Measurements from ENCODE around the gene CREB3L1. TPM values are rescaled to one million over a fixed set of nuclear protein-coding genes. Genes with fewer than 3 reads are reported as not detected.
A peak's percentile ranks its signal among the peaks of the same experiment; 100 is the strongest.

The CREB3L1 gene
- total and polyA plus RNA-seq, 2 of the 13 experiments (the other 11 are each of a cell fraction or from before 2014, with no cell fraction given), result not detected

DNA sequence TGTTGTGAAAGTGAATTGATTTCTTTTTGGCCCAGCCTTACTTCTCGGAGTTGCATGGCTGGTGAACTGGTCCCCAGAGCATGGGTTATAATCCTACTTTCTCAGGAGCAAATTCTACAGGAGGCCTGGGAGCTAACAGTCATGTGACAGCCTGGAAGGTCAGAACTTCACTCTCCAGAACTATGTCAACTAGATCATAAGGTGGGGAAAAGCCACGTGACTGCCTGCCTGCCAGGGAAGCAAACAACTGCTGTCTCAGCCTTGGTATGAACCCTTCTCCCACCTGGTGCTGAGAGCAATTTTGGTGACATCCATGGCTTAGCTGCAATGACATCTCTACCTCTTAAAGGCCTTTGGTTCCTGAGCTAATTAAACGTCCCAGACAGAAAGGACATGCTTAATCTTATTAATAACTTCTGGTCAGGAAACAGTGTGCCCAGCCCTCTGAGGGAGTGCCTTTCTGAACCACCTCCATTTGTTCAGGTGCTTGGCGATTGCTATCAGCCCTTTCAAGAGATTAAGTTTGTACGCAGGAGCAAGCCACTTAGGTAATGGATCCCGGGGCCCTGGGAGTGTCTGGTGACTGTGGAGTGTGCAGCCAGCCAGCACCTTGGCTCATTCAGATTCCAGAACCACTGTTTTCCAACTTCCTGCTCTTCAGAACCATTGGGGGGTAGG lies 1.4 kb upstream of the CREB3L1 start (continued):
- TF ChIP-seq SRY (CRISPR knock-in tag; IDR thresholded peaks at IDR 0.05) (no peak), ZNF562 (CRISPR knock-in tag; IDR thresholded peaks at IDR 0.05; ENCODE audit: borderline replicate concordance) (no peak), MZF1 (CRISPR knock-in tag; IDR thresholded peaks at IDR 0.05; ENCODE audit: borderline replicate concordance) (no peak), FOXA3 (CRISPR knock-in tag; IDR thresholded peaks at IDR 0.05) (0 out of 2 replicates have a peak, but pooled peaks have one; percentile 16), SOX6 (IDR thresholded peaks at IDR 0.05) (no peak), SOX6 (CRISPR knock-in tag; IDR thresholded peaks at IDR 0.05) (0 out of 2 replicates have a peak, but pooled peaks have one; percentile 36), GZF1 (CRISPR knock-in tag; IDR thresholded peaks at IDR 0.05) (no peak), MEIS1 (CRISPR knock-in tag; IDR thresholded peaks at IDR 0.05; ENCODE audit: borderline replicate concordance) (no peak), MTF2 (CRISPR knock-in tag; IDR thresholded peaks at IDR 0.05; ENCODE audit: borderline replicate concordance) (no peak), ZNF883 (CRISPR knock-in tag; IDR thresholded peaks at IDR 0.05; ENCODE audit: not compliant biosample characterization) (no peak), BRD4 (CRISPR knock-in tag; IDR thresholded peaks at IDR 0.05) (no peak)
- TF ChIP-seq, protein P1, sequence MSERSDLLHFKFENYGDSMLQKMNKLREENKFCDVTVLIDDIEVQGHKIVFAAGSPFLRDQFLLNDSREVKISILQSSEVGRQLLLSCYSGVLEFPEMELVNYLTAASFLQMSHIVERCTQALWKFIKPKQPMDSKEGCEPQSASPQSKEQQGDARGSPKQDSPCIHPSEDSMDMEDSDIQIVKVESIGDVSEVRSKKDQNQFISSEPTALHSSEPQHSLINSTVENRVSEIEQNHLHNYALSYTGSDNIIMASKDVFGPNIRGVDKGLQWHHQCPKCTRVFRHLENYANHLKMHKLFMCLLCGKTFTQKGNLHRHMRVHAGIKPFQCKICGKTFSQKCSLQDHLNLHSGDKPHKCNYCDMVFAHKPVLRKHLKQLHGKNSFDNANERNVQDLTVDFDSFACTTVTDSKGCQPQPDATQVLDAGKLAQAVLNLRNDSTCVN (CRISPR knock-in tag; IDR thresholded peaks at IDR 0.05; ENCODE audit: borderline replicate concordance), result peak; percentile 82
- TF ChIP-seq, protein P2, sequence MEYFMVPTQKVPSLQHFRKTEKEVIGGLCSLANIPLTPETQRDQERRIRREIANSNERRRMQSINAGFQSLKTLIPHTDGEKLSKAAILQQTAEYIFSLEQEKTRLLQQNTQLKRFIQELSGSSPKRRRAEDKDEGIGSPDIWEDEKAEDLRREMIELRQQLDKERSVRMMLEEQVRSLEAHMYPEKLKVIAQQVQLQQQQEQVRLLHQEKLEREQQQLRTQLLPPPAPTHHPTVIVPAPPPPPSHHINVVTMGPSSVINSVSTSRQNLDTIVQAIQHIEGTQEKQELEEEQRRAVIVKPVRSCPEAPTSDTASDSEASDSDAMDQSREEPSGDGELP (IDR thresholded peaks at IDR 0.05; ENCODE audit: borderline replicate concordance, low read depth), result no peak
- TF ChIP-seq, protein P3, sequence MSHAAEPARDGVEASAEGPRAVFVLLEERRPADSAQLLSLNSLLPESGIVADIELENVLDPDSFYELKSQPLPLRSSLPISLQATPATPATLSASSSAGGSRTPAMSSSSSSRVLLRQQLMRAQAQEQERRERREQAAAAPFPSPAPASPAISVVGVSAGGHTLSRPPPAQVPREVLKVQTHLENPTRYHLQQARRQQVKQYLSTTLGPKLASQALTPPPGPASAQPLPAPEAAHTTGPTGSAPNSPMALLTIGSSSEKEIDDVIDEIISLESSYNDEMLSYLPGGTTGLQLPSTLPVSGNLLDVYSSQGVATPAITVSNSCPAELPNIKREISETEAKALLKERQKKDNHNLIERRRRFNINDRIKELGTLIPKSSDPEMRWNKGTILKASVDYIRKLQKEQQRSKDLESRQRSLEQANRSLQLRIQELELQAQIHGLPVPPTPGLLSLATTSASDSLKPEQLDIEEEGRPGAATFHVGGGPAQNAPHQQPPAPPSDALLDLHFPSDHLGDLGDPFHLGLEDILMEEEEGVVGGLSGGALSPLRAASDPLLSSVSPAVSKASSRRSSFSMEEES (CRISPR knock-in tag; IDR thresholded peaks at IDR 0.05), result peak; percentile 78
- TF ChIP-seq, protein P4, sequence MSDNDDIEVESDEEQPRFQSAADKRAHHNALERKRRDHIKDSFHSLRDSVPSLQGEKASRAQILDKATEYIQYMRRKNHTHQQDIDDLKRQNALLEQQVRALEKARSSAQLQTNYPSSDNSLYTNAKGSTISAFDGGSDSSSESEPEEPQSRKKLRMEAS (IDR thresholded peaks at IDR 0.05), result peak; percentile 24; the same call in 1 of the 2 replicates
- TF ChIP-seq, protein P5, sequence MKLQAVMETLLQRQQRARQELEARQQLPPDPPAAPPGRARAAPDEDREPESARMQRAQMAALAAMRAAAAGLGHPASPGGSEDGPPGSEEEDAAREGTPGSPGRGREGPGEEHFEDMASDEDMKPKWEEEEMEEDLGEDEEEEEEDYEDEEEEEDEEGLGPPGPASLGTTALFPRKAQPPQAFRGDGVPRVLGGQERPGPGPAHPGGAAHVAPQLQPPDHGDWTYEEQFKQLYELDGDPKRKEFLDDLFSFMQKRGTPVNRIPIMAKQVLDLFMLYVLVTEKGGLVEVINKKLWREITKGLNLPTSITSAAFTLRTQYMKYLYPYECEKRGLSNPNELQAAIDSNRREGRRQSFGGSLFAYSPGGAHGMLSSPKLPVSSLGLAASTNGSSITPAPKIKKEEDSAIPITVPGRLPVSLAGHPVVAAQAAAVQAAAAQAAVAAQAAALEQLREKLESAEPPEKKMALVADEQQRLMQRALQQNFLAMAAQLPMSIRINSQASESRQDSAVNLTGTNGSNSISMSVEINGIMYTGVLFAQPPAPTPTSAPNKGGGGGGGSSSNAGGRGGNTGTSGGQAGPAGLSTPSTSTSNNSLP (IDR thresholded peaks at IDR 0.05; ENCODE audit: low read depth, low read length), result no peak
- TF ChIP-seq, protein P6, sequence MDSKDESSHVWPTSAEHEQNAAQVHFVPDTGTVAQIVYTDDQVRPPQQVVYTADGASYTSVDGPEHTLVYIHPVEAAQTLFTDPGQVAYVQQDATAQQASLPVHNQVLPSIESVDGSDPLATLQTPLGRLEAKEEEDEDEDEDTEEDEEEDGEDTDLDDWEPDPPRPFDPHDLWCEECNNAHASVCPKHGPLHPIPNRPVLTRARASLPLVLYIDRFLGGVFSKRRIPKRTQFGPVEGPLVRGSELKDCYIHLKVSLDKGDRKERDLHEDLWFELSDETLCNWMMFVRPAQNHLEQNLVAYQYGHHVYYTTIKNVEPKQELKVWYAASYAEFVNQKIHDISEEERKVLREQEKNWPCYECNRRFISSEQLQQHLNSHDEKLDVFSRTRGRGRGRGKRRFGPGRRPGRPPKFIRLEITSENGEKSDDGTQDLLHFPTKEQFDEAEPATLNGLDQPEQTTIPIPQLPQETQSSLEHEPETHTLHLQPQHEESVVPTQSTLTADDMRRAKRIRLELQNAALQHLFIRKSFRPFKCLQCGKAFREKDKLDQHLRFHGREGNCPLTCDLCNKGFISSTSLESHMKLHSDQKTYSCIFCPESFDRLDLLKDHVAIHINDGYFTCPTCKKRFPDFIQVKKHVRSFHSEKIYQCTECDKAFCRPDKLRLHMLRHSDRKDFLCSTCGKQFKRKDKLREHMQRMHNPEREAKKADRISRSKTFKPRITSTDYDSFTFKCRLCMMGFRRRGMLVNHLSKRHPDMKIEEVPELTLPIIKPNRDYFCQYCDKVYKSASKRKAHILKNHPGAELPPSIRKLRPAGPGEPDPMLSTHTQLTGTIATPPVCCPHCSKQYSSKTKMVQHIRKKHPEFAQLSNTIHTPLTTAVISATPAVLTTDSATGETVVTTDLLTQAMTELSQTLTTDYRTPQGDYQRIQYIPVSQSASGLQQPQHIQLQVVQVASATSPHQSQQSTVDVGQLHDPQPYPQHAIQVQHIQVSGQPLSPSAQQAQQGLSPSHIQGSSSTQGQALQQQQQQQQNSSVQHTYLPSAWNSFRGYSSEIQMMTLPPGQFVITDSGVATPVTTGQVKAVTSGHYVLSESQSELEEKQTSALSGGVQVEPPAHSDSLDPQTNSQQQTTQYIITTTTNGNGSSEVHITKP (CRISPR knock-in tag; IDR thresholded peaks at IDR 0.05; ENCODE audit: low read depth), result no peak
- TF ChIP-seq, protein P7, sequence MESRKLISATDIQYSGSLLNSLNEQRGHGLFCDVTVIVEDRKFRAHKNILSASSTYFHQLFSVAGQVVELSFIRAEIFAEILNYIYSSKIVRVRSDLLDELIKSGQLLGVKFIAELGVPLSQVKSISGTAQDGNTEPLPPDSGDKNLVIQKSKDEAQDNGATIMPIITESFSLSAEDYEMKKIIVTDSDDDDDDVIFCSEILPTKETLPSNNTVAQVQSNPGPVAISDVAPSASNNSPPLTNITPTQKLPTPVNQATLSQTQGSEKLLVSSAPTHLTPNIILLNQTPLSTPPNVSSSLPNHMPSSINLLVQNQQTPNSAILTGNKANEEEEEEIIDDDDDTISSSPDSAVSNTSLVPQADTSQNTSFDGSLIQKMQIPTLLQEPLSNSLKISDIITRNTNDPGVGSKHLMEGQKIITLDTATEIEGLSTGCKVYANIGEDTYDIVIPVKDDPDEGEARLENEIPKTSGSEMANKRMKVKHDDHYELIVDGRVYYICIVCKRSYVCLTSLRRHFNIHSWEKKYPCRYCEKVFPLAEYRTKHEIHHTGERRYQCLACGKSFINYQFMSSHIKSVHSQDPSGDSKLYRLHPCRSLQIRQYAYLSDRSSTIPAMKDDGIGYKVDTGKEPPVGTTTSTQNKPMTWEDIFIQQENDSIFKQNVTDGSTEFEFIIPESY (CRISPR knock-in tag; IDR thresholded peaks at IDR 0.05), result no peak
